Mammary epithelial cell (primary cell): Measurements from ENCODE around the gene GON4L.
"Not testable (repeated sequence)": the region's sequence is repeated elsewhere in the genome, so short reads cannot be mapped to it uniquely, and the experiment has no call there.

Experiments used
- EZH2 ChIP-seq: IDR thresholded peaks from 2 replicates; pipeline ENCODE4 v1.6.1; 2012; ENCODE audit warnings: low read length, inconsistent platforms, borderline replicate concordance
- TF ChIP-seq, protein P1 (sequence below), 2 donors: IDR thresholded peaks in 1 of 2; conservative IDR thresholded peaks in 1 of 2; 2 replicates each; pipeline ENCODE4 v1.5.1; 2011 to 2012; ENCODE audit warnings: inconsistent platforms in 2 of 2, low read length in 2 of 2, mild to moderate bottlenecking in 2 of 2, control low read depth in 1 of 2, low read depth in 1 of 2; ENCODE audit not compliant: insufficient read depth in 1 of 2; ENCODE audit errors: extremely low read depth in 1 of 2

DNA sequence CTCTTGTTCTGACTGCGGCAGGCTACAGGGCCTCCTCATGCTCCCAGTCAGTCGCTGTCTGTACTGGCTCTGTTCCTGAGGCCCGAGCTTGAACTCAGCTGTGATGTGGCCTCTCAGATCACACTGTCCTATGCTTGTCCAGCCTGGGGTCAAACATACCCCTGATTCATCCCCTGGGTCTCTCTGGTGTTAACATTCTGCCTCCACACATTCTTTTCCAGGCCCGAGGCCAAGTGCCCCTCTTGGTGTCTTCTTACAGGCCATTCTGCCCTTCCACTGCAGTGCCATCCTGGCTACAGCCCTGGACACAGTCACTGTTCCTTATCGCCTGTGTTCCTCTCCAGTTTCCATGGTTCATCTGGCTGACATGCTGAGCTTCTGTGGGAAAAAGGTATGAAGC, 108.9 kb downstream of the GON4L start:
- TF ChIP-seq, protein P1, sequence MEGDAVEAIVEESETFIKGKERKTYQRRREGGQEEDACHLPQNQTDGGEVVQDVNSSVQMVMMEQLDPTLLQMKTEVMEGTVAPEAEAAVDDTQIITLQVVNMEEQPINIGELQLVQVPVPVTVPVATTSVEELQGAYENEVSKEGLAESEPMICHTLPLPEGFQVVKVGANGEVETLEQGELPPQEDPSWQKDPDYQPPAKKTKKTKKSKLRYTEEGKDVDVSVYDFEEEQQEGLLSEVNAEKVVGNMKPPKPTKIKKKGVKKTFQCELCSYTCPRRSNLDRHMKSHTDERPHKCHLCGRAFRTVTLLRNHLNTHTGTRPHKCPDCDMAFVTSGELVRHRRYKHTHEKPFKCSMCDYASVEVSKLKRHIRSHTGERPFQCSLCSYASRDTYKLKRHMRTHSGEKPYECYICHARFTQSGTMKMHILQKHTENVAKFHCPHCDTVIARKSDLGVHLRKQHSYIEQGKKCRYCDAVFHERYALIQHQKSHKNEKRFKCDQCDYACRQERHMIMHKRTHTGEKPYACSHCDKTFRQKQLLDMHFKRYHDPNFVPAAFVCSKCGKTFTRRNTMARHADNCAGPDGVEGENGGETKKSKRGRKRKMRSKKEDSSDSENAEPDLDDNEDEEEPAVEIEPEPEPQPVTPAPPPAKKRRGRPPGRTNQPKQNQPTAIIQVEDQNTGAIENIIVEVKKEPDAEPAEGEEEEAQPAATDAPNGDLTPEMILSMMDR (conservative IDR thresholded peaks at IDR 0.05 in 1 of 2, IDR thresholded peaks at IDR 0.05 in 1 of 2; ENCODE audit: extremely low read depth in 1 of 2, insufficient read depth in 1 of 2, low read depth in 1 of 2, low read length in 2 of 2): not testable (repeated sequence)
- not testable (repeated sequence) for TF ChIP-seq EZH2
